Measurements from ENCODE around the gene EPSTI1. TPM values are rescaled to one million over a fixed set of nuclear protein-coding genes. Genes with fewer than 3 reads are reported as not detected.

Gene EPSTI1
- total and polyA plus RNA-seq, 3 experiments from 2014 or later = 4.5 to 17.3 (median 4.9) TPM

- CTCF ChIA-PET = interaction anchor here (0.7 to 6.6 kb wide), 7 partner anchors 10 to 125 kb away, joined by 3 to 40 read pairs (median 3); partner anchors contain the start of gene DNAJC15
- Histone ChIP-seq H3K36me3 (ENCODE audit: insufficient read depth, low read length) (no peaks in the 10 kb centered on the region), H3K27ac (ENCODE audit: low read depth, low read length) (no peak overlapping the region), H3K27me3 (ENCODE audit: insufficient read depth, low read length, poor library complexity, severe bottlenecking) (no peaks in the 10 kb centered on the region), H3K4me3 (ENCODE audit: low read length) (peak overlapping the region; percentile 61), H3K4me1 (ENCODE audit: insufficient read depth, low read length) (peaks cover 26% of the 10 kb centered on the region), H3K9me3 (ENCODE audit: low read length) (no peaks in the 10 kb centered on the region)
- H3K36me3 Mint-ChIP-seq = peaks cover 0 to 21% (median 1%) of the 10 kb centered on the region in 3 donors
- H3K27me3 Mint-ChIP-seq = no peaks in the 10 kb centered on the region
- peak overlapping the region; percentile 95 to 99 (median 96) for H3K4me3 Mint-ChIP-seq
- peak in 2 of 5 donors; percentile 14 to 17 for DNase-seq
- H3K9me3 Mint-ChIP-seq = no peaks in the 10 kb centered on the region
- POLR2A ChIA-PET = interaction anchor here (0.7 to 2.7 kb wide), 4 partner anchors 34 to 68 kb away, joined by 3 to 20 read pairs (median 4); no protein-coding TSS in a partner anchor
- H3K4me1 Mint-ChIP-seq = peaks cover 33 to 68% (median 61%) of the 10 kb centered on the region in 3 donors
- peak overlapping the region; percentile 94 to 100 (median 99) for H3K27ac Mint-ChIP-seq
Observed at GRCh38 chr13:42990291-42991232, 1.5 kb downstream of the EPSTI1 start.

GRCh38 chr13:42986176-42986574, 5.9 kb downstream of the EPSTI1 start:
- no peaks in the 10 kb centered on the region for H3K36me3 ChIP-seq (ENCODE audit: insufficient read depth, low read length)
- no peaks in the 10 kb centered on the region for H3K9me3 Mint-ChIP-seq
- CTCF ChIA-PET = interaction anchor here (1.2 to 4.3 kb wide), 3 partner anchors 14 to 18 kb away, joined by 3 to 20 read pairs (median 4); no protein-coding TSS in a partner anchor
- no peak overlapping the region for H3K4me3 ChIP-seq (ENCODE audit: low read length)
- H3K27me3 ChIP-seq (ENCODE audit: insufficient read depth, low read length, poor library complexity, severe bottlenecking) = no peaks in the 10 kb centered on the region
- H3K4me3 Mint-ChIP-seq = peak overlapping the region in 1 of 7 donors; percentile 10
- no peak overlapping the region for H3K27ac ChIP-seq (ENCODE audit: low read depth, low read length)
- H3K4me1 Mint-ChIP-seq = peaks cover 32 to 70% (median 70%) of the 10 kb centered on the region in 3 donors
- no peak for DNase-seq
- peaks cover 16% of the 10 kb centered on the region for H3K4me1 ChIP-seq (ENCODE audit: insufficient read depth, low read length)
- POLR2A ChIA-PET = no interaction called here
- H3K27ac Mint-ChIP-seq = no peak overlapping the region
- no peaks in the 10 kb centered on the region for H3K9me3 ChIP-seq (ENCODE audit: low read length)
- peaks cover 0 to 15% (median 6%) of the 10 kb centered on the region in 3 donors for H3K36me3 Mint-ChIP-seq
- H3K27me3 Mint-ChIP-seq = no peaks in the 10 kb centered on the region

GRCh38 chr13:42985312-42986175, 6.5 kb downstream of the EPSTI1 start:
- H3K27ac ChIP-seq (ENCODE audit: low read depth, low read length) = no peak overlapping the region
- no peaks in the 10 kb centered on the region for H3K9me3 ChIP-seq (ENCODE audit: low read length)
- peaks cover 10% of the 10 kb centered on the region for H3K4me1 ChIP-seq (ENCODE audit: insufficient read depth, low read length)
- no peaks in the 10 kb centered on the region for H3K9me3 Mint-ChIP-seq
- H3K27me3 ChIP-seq (ENCODE audit: insufficient read depth, low read length, poor library complexity, severe bottlenecking) = no peaks in the 10 kb centered on the region
- ChIA-PET POLR2A (no interaction called here), CTCF (interaction anchor here (1.2 to 4.3 kb wide), 3 partner anchors 13 to 17 kb away, joined by 3 to 20 read pairs (median 4); no protein-coding TSS in a partner anchor)
- peak overlapping the region in 1 of 7 donors; percentile 21 for H3K4me3 Mint-ChIP-seq
- peaks cover 26 to 68% (median 66%) of the 10 kb centered on the region in 3 donors for H3K4me1 Mint-ChIP-seq
- H3K36me3 ChIP-seq (ENCODE audit: insufficient read depth, low read length) = no peaks in the 10 kb centered on the region
- peaks cover 0 to 9% (median 6%) of the 10 kb centered on the region in 3 donors for H3K36me3 Mint-ChIP-seq
- no peaks in the 10 kb centered on the region for H3K27me3 Mint-ChIP-seq
- no peak overlapping the region for H3K27ac Mint-ChIP-seq
- DNase-seq = no peak
- H3K4me3 ChIP-seq (ENCODE audit: low read length) = no peak overlapping the region

GRCh38 chr13:42984691-42985090, 7.3 kb downstream of the EPSTI1 start:
- DNase-seq = no peak
- Histone ChIP-seq H3K27me3 (ENCODE audit: insufficient read depth, low read length, poor library complexity, severe bottlenecking) (no peaks in the 10 kb centered on the region), H3K4me1 (ENCODE audit: insufficient read depth, low read length) (peaks cover 1% of the 10 kb centered on the region), H3K36me3 (ENCODE audit: insufficient read depth, low read length) (no peaks in the 10 kb centered on the region), H3K9me3 (ENCODE audit: low read length) (no peaks in the 10 kb centered on the region), H3K27ac (ENCODE audit: low read depth, low read length) (no peak overlapping the region), H3K4me3 (ENCODE audit: low read length) (no peak overlapping the region)
- H3K4me1 Mint-ChIP-seq = peaks cover 23 to 64% (median 64%) of the 10 kb centered on the region in 3 donors
- POLR2A ChIA-PET = no interaction called here
- H3K36me3 Mint-ChIP-seq = peaks cover 3 to 15% (median 11%) of the 10 kb centered on the region in 3 donors
- CTCF ChIA-PET = interaction anchor here (1.7 kb wide), 1 partner anchor 16 kb away, joined by 3 read pairs; no protein-coding TSS in a partner anchor
- H3K27me3 Mint-ChIP-seq = no peaks in the 10 kb centered on the region
- no peaks in the 10 kb centered on the region for H3K9me3 Mint-ChIP-seq
- H3K4me3 Mint-ChIP-seq = peak overlapping the region in 1 of 7 donors; percentile 21
- peak overlapping the region in 1 of 8 donors; percentile 8 for H3K27ac Mint-ChIP-seq

- no peak overlapping the region for H3K4me3 ChIP-seq (ENCODE audit: low read length)
- ChIA-PET POLR2A (interaction anchor here (1.5 kb wide), 1 partner anchor 8 kb away, joined by 6 read pairs; the partner anchor contains the start of gene EPSTI1), CTCF (no interaction called here)
- Mint-ChIP-seq H3K27me3 (no peaks in the 10 kb centered on the region), H3K9me3 (no peaks in the 10 kb centered on the region), H3K4me3 (no peak overlapping the region), H3K36me3 (peaks cover 3 to 15% (median 11%) of the 10 kb centered on the region in 3 donors), H3K27ac (no peak overlapping the region), H3K4me1 (peaks cover 21 to 60% (median 60%) of the 10 kb centered on the region in 3 donors)
- no peak overlapping the region for H3K27ac ChIP-seq (ENCODE audit: low read depth, low read length)
- H3K36me3 ChIP-seq (ENCODE audit: insufficient read depth, low read length) = no peaks in the 10 kb centered on the region
- H3K27me3 ChIP-seq (ENCODE audit: insufficient read depth, low read length, poor library complexity, severe bottlenecking) = no peaks in the 10 kb centered on the region
- H3K9me3 ChIP-seq (ENCODE audit: low read length) = no peaks in the 10 kb centered on the region
- no peaks in the 10 kb centered on the region for H3K4me1 ChIP-seq (ENCODE audit: insufficient read depth, low read length)
- DNase-seq = no peak
Observed at GRCh38 chr13:42984026-42984425, 8.0 kb downstream of the EPSTI1 start.

- H3K9me3 Mint-ChIP-seq = no peaks in the 10 kb centered on the region
- CTCF ChIA-PET = interaction anchor here (1.2 to 1.5 kb wide), 3 partner anchors 8 to 12 kb away, joined by 3 to 6 read pairs (median 3); no protein-coding TSS in a partner anchor
- POLR2A ChIA-PET = no interaction called here
- Histone ChIP-seq H3K4me3 (ENCODE audit: low read length) (no peak overlapping the region), H3K9me3 (ENCODE audit: low read length) (no peaks in the 10 kb centered on the region), H3K27me3 (ENCODE audit: insufficient read depth, low read length, poor library complexity, severe bottlenecking) (no peaks in the 10 kb centered on the region), H3K36me3 (ENCODE audit: insufficient read depth, low read length) (no peaks in the 10 kb centered on the region), H3K4me1 (ENCODE audit: insufficient read depth, low read length) (no peaks in the 10 kb centered on the region), H3K27ac (ENCODE audit: low read depth, low read length) (no peak overlapping the region)
- no peak for DNase-seq
- no peak overlapping the region for H3K4me3 Mint-ChIP-seq
- peaks cover 23 to 53% (median 48%) of the 10 kb centered on the region in 3 donors for H3K4me1 Mint-ChIP-seq
- peak overlapping the region in 2 of 8 donors; percentile 9 to 37 for H3K27ac Mint-ChIP-seq
- peaks cover 9 to 20% (median 14%) of the 10 kb centered on the region in 3 donors for H3K36me3 Mint-ChIP-seq
- H3K27me3 Mint-ChIP-seq = no peaks in the 10 kb centered on the region
Observed at GRCh38 chr13:42981853-42982252, 10.2 kb downstream of the EPSTI1 start.

GRCh38 chr13:42981317-42981716, 10.7 kb downstream of the EPSTI1 start:
- Histone ChIP-seq H3K36me3 (ENCODE audit: insufficient read depth, low read length) (no peaks in the 10 kb centered on the region), H3K9me3 (ENCODE audit: low read length) (no peaks in the 10 kb centered on the region), H3K4me3 (ENCODE audit: low read length) (no peak overlapping the region), H3K27ac (ENCODE audit: low read depth, low read length) (no peak overlapping the region), H3K27me3 (ENCODE audit: insufficient read depth, low read length, poor library complexity, severe bottlenecking) (no peaks in the 10 kb centered on the region), H3K4me1 (ENCODE audit: insufficient read depth, low read length) (no peaks in the 10 kb centered on the region)
- ChIA-PET POLR2A (no interaction called here), CTCF (interaction anchor here (1.5 kb wide), 1 partner anchor 9 kb away, joined by 3 read pairs; no protein-coding TSS in a partner anchor)
- peaks cover 9 to 20% (median 14%) of the 10 kb centered on the region in 3 donors for H3K36me3 Mint-ChIP-seq
- H3K9me3 Mint-ChIP-seq = no peaks in the 10 kb centered on the region
- H3K4me3 Mint-ChIP-seq = no peak overlapping the region
- peaks cover 23 to 53% (median 51%) of the 10 kb centered on the region in 3 donors for H3K4me1 Mint-ChIP-seq
- peak overlapping the region in 2 of 8 donors; percentile 9 to 37 for H3K27ac Mint-ChIP-seq
- no peaks in the 10 kb centered on the region for H3K27me3 Mint-ChIP-seq
- DNase-seq = no peak
